Stimulated activated naive CD4-positive, alpha-beta T cell (primary cell): Measurements from ENCODE around the gene TECPR1.

Experiments used
- DNase-seq, 6 experiments: peaks; one replicate each; lab custom pipeline; 2025; lab: John Stamatoyannopoulos, UW

Gene TECPR1

GRCh38 chr7:98210513-98211220, 41.4 kb downstream of the TECPR1 start:
- DNase-seq: no peak

- no peak for DNase-seq
These were observed 42.7 kb downstream of the TECPR1 start for GRCh38 chr7:98209166-98209920.

- no peak for DNase-seq
These were observed 45.3 kb downstream of the TECPR1 start for GRCh38 chr7:98206451-98207330.

GRCh38 chr7:98205162-98205845, 46.7 kb downstream of the TECPR1 start:
- DNase-seq: no peak

- DNase-seq: no peak
These were observed 47.4 kb downstream of the TECPR1 start for GRCh38 chr7:98204670-98205069.

- DNase-seq: no peak
These were observed 47.9 kb downstream of the TECPR1 start for GRCh38 chr7:98203964-98204605.

GRCh38 chr7:98203261-98203963, 48.6 kb downstream of the TECPR1 start:
- DNase-seq: no peak

GRCh38 chr7:98202367-98203195, 49.5 kb downstream of the TECPR1 start:
- peak; percentile 30 to 61 (median 47) for DNase-seq

GRCh38 chr7:98200364-98200763, 51.7 kb downstream of the TECPR1 start:
- no peak for DNase-seq

GRCh38 chr7:98199131-98199530, 52.9 kb downstream of the TECPR1 start:
- no peak for DNase-seq

GRCh38 chr7:98196706-98197605, 55.1 kb downstream of the TECPR1 start:
- no peak for DNase-seq

- DNase-seq: no peak
These were observed 57.2 kb downstream of the TECPR1 start for GRCh38 chr7:98194672-98195457.

GRCh38 chr7:98194186-98194585, 57.8 kb downstream of the TECPR1 start:
- no peak for DNase-seq

- DNase-seq: no peak
These were observed 58.4 kb downstream of the TECPR1 start for GRCh38 chr7:98193474-98194180.

- DNase-seq: no peak
These were observed 59.1 kb downstream of the TECPR1 start for GRCh38 chr7:98192781-98193457.

GRCh38 chr7:98191668-98192431, 60.2 kb downstream of the TECPR1 start:
- DNase-seq: no peak
